Keratinocyte (primary cell): Measurements from ENCODE around the gene METTL22. TPM values are rescaled to one million over a fixed set of nuclear protein-coding genes. Genes with fewer than 3 reads are reported as not detected.
"Not testable (repeated sequence)": the region's sequence is repeated elsewhere in the genome, so short reads cannot be mapped to it uniquely, and the experiment has no call there.

Experiments
- DNase-seq: peaks from one replicate; pipeline ENCODE4 v3.0.0-alpha.2; 2011; ENCODE audit warnings: low read depth, missing footprints, low spot score
- FAIRE-seq: peaks from 2 replicates; lab custom pipeline; 2011; peaks lifted over from hg19 to GRCh38; lab: Jason Lieb, UNC
- H2AFZ ChIP-seq: 2 replicates; pipeline ENCODE4 v1.6.0; 2012; ENCODE audit warnings: low read length, control low read depth, inconsistent platforms; ENCODE audit not compliant: control insufficient read depth
- H3K27ac ChIP-seq: 2 replicates; pipeline ENCODE4 v1.5.1; 2011; ENCODE audit warnings: low read length; ENCODE audit not compliant: control insufficient read depth, insufficient read depth
- H3K27me3 ChIP-seq: 3 replicates; pipeline ENCODE4 v1.6.0; 2011; ENCODE audit warnings: low read length; ENCODE audit not compliant: control insufficient read depth, insufficient read depth; ENCODE audit errors: extremely low read depth
- H3K36me3 ChIP-seq, 2 experiments: 2 replicates in 1 of 2; 3 replicates in 1 of 2; pipeline ENCODE4 v1.5.1; 2011; ENCODE audit warnings: low read length in 2 of 2, mild to moderate bottlenecking in 1 of 2; ENCODE audit not compliant: control insufficient read depth in 2 of 2, insufficient read depth in 2 of 2; ENCODE audit errors: extremely low read depth in 1 of 2
- H3K4me1 ChIP-seq: 3 replicates; pipeline ENCODE4 v1.5.1; 2011; ENCODE audit warnings: low read length; ENCODE audit not compliant: control insufficient read depth, insufficient read depth; ENCODE audit errors: extremely low read depth
- H3K4me2 ChIP-seq: 3 replicates; pipeline ENCODE4 v1.6.0; 2011; ENCODE audit warnings: low read depth, low read length; ENCODE audit not compliant: control insufficient read depth, insufficient read depth; ENCODE audit errors: extremely low read depth
- H3K4me3 ChIP-seq, 3 experiments: fragments of 200-600 bp in 1 of 3; sonication (generic) in 1 of 3; 2 replicates in 2 of 3; 3 replicates in 1 of 3; pipeline ENCODE4 v1.5.1; 2011 to 2016; ENCODE audit warnings: low read length in 3 of 3, mild to moderate bottlenecking in 3 of 3, control low read depth in 2 of 3, inconsistent platforms in 1 of 3, low read depth in 1 of 3, mixed read lengths in 1 of 3, mixed run types in 1 of 3, moderate library complexity in 1 of 3; ENCODE audit not compliant: control insufficient read depth in 2 of 3, insufficient read depth in 2 of 3; ENCODE audit errors: extremely low read depth in 1 of 3
- H3K79me2 ChIP-seq: 2 replicates; pipeline ENCODE4 v1.6.0; 2012; ENCODE audit warnings: low read length; ENCODE audit not compliant: control insufficient read depth, insufficient read depth
- H3K9ac ChIP-seq: 3 replicates; pipeline ENCODE4 v1.6.0; 2011; ENCODE audit warnings: low read length; ENCODE audit not compliant: control insufficient read depth, insufficient read depth; ENCODE audit errors: extremely low read depth
- H3K9me1 ChIP-seq: 3 replicates; pipeline ENCODE4 v1.6.0; 2011; ENCODE audit warnings: low read length; ENCODE audit not compliant: control insufficient read depth, insufficient read depth; ENCODE audit errors: extremely low read depth
- H3K9me3 ChIP-seq: 2 replicates; pipeline ENCODE4 v1.5.1; 2012; ENCODE audit warnings: low read depth, low read length; ENCODE audit not compliant: control insufficient read depth
- H4K20me1 ChIP-seq: 3 replicates; pipeline ENCODE4 v1.6.0; 2011; ENCODE audit warnings: low read length; ENCODE audit not compliant: control insufficient read depth, insufficient read depth; ENCODE audit errors: extremely low read depth
- EZH2 ChIP-seq: IDR thresholded peaks from one replicate; pipeline ENCODE4 v1.6.1; 2012; ENCODE audit warnings: inconsistent platforms, mild to moderate bottlenecking, low read length, moderate library complexity
- dilution Hi-C: fragments of 300-500 bp; cut with MboI; formaldehyde crosslinking; loops from one replicate; pipeline ENCODE4 v1.7.0; 2020; ENCODE audit warnings: low sequenced_read_pairs; ENCODE audit not compliant: extremely low pct_ligation_motif_present
- polyA plus RNA-seq, 5 experiments: library from polyadenylated mRNA; depleted of rRNA in 3 of 5; stranded (reverse) in 3 of 5; stranded (forward) in 1 of 5; unstranded in 1 of 5; fragments of >200 nt; gene quantifications; 1 replicate in 1 of 5; 2 replicates in 3 of 5; 3 replicates in 1 of 5; pipeline versions ENCODE4 v1.2.1 to v1.2.3, GENCODE V29; 2011 to 2012; ENCODE audit warnings: missing spikeins in 2 of 5, low read depth in 1 of 5, low replicate concordance in 1 of 5
- TF ChIP-seq, protein P1 (sequence below), 3 experiments: IDR thresholded peaks in 1 of 3; conservative IDR thresholded peaks in 1 of 3; optimal IDR thresholded peaks in 1 of 3; 2 replicates in 2 of 3; 3 replicates in 1 of 3; pipeline versions ENCODE3 to v1.5.1; 2011; ENCODE audit warnings: low read length in 3 of 3, mild to moderate bottlenecking in 3 of 3, moderate library complexity in 2 of 3, control low read depth in 1 of 3, inconsistent platforms in 1 of 3; ENCODE audit not compliant: insufficient read depth in 2 of 3; ENCODE audit errors: extremely low read depth in 1 of 3

METTL22 gene
- polyA plus RNA-seq, 1 donor (not counting 4 experiments of a cell fraction or from before 2014, with no cell fraction given): 31.1 TPM

DNA sequence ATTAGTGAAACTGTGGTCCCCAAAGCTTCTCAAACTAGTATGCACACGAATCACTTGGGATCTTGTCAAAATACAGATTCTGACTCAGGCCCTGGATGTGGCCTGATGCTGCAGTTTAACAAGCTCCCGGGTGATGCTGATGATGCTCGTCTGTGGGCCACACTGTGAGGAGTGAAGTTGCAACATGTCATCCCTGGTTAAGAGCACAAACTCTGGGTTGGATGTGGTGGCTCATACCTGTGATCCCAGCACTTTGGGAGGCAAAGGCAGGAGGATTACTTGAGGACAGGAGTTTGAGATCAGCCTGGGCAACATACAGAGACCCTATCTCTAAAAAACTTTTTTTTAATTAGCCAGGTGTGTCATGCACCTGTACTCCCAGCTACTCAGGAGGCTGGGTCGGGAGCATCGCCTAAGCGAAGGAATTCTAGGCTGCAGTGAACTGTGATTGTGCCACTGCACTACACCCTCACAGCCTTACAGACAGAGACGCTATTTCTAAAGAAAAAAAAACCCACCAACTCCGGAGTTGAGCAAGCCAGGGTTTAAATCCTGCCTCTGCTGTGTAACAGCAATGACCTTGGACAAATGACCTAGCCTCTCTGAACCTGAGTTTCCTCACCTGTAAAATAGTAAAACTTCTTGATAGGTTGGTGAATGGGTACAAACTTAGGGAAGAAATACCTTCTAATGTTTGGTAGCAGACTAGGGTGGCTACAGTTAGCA, 28.5 kb downstream of the METTL22 start:
- H4K20me1 ChIP-seq: no peaks in the 10 kb centered on the region
- no peak overlapping the region for H3K9ac ChIP-seq
- H2AFZ ChIP-seq: no peak overlapping the region
- FAIRE-seq (no peak), DNase-seq (no peak)
- H3K4me1 ChIP-seq: peaks cover 14% of the 10 kb centered on the region
- dilution Hi-C loops: no loop called here
- H3K4me3 ChIP-seq: no peak overlapping the region
- H3K4me2 ChIP-seq: no peak overlapping the region
- no peaks in the 10 kb centered on the region for H3K27me3 ChIP-seq
- no peaks in the 10 kb centered on the region for H3K79me2 ChIP-seq
- H3K9me1 ChIP-seq: no peaks in the 10 kb centered on the region
- peaks cover 13 to 21% of the 10 kb centered on the region in 2 experiments for H3K36me3 ChIP-seq
- no peak overlapping the region for H3K27ac ChIP-seq
- no peaks in the 10 kb centered on the region for H3K9me3 ChIP-seq
- no peak for TF ChIP-seq EZH2
- TF ChIP-seq, protein P1, sequence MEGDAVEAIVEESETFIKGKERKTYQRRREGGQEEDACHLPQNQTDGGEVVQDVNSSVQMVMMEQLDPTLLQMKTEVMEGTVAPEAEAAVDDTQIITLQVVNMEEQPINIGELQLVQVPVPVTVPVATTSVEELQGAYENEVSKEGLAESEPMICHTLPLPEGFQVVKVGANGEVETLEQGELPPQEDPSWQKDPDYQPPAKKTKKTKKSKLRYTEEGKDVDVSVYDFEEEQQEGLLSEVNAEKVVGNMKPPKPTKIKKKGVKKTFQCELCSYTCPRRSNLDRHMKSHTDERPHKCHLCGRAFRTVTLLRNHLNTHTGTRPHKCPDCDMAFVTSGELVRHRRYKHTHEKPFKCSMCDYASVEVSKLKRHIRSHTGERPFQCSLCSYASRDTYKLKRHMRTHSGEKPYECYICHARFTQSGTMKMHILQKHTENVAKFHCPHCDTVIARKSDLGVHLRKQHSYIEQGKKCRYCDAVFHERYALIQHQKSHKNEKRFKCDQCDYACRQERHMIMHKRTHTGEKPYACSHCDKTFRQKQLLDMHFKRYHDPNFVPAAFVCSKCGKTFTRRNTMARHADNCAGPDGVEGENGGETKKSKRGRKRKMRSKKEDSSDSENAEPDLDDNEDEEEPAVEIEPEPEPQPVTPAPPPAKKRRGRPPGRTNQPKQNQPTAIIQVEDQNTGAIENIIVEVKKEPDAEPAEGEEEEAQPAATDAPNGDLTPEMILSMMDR (optimal IDR thresholded peaks at IDR 0.05 in 1 of 3, IDR thresholded peaks at IDR 0.05 in 1 of 3, conservative IDR thresholded peaks at IDR 0.05 in 1 of 3; ENCODE audit: extremely low read depth in 1 of 3, insufficient read depth in 2 of 3, low read length in 3 of 3): no peak

DNA sequence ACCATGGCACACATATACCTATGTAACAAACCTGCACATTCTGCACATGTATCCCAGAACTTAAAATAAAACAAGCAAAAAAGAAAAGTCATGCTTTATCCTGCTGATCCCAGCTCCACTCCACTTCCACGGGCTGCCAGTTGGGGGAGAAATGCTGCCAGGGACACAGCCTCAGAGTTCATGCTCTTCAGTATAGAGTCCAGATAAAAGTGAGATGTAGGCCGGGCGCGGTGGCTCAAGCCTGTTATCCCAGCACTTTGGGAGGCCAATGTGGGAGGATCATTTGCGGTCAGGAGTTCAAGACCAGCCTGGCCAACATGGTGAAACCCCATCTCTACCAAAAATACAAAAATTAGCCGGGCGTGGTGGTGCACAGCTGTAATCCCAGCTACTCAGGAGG, 30.5 kb downstream of the METTL22 start:
- DNase-seq, FAIRE-seq, H3K36me3 ChIP-seq, H3K27ac ChIP-seq, H3K9ac ChIP-seq, H3K4me2 ChIP-seq, H2AFZ ChIP-seq, H4K20me1 ChIP-seq, H3K9me1 ChIP-seq, H3K27me3 ChIP-seq, H3K79me2 ChIP-seq, H3K9me3 ChIP-seq, H3K4me3 ChIP-seq, dilution Hi-C loops, H3K4me1 ChIP-seq: not testable (repeated sequence)
- TF ChIP-seq, protein P1 (optimal IDR thresholded peaks at IDR 0.05 in 1 of 3, IDR thresholded peaks at IDR 0.05 in 1 of 3, conservative IDR thresholded peaks at IDR 0.05 in 1 of 3; ENCODE audit: extremely low read depth in 1 of 3, insufficient read depth in 2 of 3, low read length in 3 of 3): peak; percentile 22 to 48 (median 24)
